HG02981 (cell line): ENCODE results near the gene ARHGEF28.
A peak's percentile ranks its signal among the peaks of the same experiment; 100 is the strongest.

Source experiments
- ATAC-seq: cut with Tn5 transposase; IDR thresholded peaks from one replicate; pipeline ENCODE4 v1.9.1; 2021; ENCODE audit warnings: mild to moderate bottlenecking, moderate library complexity; ENCODE audit not compliant: unreplicated experiment

ARHGEF28 gene

GRCh38 chr5:73692166-73692640 is 66.2 kb downstream of the ARHGEF28 start:
- no peak for ATAC-seq

- ATAC-seq: no peak
These were observed 67.0 kb downstream of the ARHGEF28 start for GRCh38 chr5:73692981-73693380.

GRCh38 chr5:73693573-73694061 is 67.6 kb downstream of the ARHGEF28 start:
- peak; percentile 16 for ATAC-seq

DNA sequence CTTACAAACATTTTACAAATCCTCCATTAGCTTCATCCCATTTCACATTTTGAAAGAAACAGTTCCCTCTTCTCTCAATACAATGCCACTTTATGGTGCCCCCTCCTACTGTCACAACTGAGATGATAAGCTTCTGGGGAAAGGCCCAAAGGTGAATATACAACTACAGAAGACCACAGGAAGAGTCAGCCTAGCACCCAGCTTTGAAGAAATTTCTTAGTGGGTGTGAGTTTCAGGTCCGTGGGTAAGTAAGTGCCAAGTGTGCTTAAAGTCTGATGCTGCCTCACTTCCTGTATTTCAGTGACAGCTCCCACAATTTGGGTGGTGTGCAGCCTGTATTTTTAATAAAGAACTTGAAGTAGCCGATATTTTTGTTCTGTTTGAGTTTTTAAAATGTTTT is 68.1 kb downstream of the ARHGEF28 start:
- peak; percentile 72 for ATAC-seq

DNA sequence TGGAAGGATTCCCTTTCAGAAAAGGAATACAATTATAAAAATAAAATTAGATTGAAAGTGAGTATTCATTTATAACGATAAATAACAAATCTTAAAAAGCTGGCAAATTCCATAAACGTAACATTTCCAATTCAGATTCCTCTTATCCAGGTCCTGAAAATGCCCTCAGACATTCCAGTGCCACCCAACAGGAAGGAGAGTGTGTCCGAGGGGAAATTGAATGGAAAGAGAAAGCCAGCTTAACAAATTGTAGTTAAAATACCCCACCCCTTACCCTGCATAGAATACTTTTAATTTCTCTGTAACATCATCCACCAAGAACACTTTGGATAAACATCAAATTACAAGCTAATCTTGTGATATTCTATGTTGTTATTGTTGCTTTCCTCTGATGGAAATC is 72.0 kb downstream of the ARHGEF28 start:
- no peak for ATAC-seq

DNA sequence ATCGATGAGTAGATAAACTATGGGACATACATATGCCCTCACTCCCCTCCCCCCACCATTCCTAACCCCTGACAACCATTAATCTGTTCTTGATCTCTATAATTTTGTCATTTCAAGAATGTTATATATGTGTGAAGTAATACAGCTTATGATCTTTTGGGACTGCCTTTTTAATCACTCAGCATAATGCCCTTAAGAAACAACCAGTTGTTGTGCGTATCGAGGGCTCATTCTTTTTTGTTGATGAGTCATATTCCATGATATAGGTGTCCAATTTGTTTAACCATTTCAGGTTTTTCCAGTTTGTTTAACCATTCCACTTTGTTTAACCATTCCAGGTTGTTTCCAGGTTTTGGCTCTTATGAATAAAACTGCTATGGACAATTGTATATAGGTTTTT is 75.6 kb downstream of the ARHGEF28 start:
- no peak for ATAC-seq

GRCh38 chr5:73702534-73702933 is 76.5 kb downstream of the ARHGEF28 start:
- no peak for ATAC-seq

DNA sequence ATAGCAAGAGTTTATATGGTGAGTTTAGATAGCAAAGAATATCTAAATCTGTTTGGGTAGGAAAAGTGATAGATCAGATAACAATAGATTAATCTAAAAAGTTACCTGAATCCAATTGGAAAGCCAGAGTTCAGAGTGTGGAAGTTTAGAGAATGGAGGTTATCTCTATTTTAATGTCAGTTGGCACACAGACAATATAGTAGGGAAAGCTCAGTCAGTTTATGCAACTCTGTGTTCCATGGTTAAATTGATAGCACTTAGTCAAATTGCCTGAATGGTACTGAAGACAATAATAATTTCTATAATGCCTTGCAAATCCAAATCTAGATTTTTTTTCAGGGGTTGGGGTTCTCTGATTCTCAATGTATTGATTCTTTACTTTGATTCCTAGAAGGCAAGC is 77.0 kb downstream of the ARHGEF28 start:
- no peak for ATAC-seq

DNA sequence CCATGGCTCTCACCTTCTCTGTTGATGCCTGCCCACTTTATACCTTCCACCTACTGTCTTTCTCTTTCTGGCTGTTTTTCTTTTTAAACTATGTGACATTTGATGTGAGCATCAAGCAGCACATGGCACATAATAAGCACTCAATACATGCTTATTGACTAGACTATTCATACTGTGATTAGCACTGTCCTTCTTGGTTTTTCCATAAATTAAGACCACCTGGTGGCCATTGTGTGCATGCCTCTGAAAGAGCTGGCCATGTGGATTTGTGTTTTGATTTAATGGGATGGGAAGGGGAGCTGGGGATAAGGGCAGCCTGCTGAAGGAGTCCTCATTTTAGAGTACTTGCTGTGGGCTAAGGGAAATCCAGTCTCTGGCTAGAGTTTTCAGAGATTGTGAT is 79.4 kb downstream of the ARHGEF28 start:
- no peak for ATAC-seq

DNA sequence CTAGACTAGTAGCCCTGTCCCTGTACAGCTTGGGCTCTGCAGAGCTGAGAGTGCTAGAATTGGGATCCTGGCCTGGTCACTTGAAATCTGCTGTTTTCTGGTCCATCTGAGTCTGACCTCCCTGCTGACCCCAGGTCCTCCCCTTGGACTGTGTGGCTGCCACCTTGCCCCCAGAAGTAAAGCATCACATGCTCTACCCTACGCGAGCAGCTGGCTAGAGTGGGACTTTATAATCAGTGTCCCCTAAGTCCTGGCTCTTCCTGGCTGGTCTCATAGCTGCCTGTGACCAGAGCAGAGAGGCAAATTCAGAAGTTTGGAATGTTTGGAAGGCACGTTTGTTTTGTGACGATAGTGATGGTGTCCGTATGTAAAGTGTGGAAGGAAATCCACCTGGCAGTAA is 81.0 kb downstream of the ARHGEF28 start:
- no peak for ATAC-seq

GRCh38 chr5:73709536-73710129 is 83.6 kb downstream of the ARHGEF28 start:
- ATAC-seq: no peak

DNA sequence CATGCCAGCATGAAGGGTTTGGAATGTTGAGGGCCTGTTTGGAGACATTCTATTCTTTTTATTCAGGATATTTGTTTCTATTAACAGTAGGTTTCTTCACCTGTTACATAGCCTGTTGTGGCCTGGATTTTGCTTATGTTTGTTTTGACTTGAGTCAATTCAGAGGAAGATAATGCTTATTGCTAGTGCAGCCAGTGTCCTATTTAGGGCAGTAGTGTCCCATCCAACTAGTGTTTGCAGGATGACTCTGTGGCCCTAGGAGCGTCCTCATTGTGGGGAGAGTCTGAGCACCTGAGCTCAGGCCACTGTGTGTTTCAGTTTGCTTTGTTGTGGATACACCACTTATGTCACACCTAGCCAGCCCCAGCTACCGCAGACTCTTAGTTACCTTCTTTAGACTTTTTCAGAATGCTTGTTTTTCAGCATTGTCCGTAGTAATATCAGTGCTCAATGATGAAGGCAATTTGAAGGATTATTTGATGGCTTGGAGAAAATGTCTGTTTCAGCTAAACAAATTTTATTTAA is 90.3 kb downstream of the ARHGEF28 start:
- ATAC-seq: no peak

GRCh38 chr5:73718762-73719161 is 92.8 kb downstream of the ARHGEF28 start:
- no peak for ATAC-seq

DNA sequence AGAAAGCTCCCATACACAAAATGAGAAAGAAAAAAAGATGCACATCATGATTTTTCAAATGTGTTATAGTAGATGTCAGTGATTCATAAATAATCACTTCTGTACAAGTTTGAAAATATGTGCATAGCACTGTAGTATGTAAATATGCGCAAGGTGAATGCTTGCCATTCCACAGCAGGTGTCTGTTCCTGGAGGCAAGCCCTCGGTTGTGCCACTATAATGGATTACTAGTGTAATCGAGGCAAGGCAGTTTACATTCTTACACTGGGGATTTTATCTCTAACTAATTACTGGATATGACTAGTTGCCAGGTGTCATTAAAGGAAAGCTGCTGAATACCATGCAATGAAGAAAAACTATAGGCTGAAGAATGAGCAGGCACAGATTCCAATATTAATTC is 93.6 kb downstream of the ARHGEF28 start:
- ATAC-seq: no peak

GRCh38 chr5:73722231-73722630 is 96.2 kb downstream of the ARHGEF28 start:
- no peak for ATAC-seq

DNA sequence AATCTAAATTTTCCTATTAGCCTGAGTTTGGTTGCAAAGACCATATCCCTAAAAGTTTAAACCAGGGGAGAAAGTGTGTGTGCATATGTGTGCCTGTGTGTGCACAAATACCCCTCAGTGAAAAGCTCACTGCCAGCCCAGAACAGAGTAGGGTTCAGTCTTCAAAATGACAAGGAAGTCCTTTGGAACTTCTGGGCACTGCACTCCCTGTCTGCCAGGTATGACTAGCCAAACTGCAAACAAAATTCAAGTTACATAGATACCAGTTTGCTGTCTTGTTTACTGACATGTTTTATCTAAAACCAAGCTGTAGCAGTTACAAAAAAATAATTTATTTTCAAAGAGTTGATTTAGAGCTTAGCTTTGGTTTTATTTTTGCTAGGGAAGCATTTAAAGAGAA is 100.1 kb downstream of the ARHGEF28 start:
- ATAC-seq: no peak

DNA sequence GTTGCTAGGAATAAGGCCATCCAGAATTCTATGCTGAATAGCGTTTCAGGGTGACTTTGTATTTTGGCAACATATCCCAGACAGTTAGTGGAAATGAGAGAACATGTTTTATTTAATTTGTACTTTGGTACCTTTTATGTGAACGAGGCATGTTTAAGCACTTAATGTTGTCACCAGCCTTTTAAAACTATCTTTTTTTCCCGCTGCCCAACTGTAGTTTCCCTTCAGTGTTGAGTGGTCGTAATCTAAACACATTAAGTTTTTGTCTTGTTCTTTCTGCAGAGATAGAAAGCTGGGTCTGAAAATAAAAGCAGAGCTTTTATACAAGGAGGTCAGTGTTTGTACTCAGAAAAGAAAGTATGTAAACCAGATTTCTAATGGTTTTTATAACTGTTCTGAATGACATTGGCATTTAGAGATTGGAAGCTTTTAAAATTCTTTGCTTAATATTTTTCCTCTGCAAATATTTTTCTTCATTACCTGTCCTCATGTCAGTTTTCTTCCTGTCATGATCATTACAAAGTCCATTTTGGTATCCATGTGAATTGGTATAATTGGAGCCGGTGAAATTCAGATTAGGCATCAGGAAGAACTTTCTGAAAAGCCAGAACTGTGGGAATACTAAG is 100.7 kb downstream of the ARHGEF28 start:
- ATAC-seq: no peak

DNA sequence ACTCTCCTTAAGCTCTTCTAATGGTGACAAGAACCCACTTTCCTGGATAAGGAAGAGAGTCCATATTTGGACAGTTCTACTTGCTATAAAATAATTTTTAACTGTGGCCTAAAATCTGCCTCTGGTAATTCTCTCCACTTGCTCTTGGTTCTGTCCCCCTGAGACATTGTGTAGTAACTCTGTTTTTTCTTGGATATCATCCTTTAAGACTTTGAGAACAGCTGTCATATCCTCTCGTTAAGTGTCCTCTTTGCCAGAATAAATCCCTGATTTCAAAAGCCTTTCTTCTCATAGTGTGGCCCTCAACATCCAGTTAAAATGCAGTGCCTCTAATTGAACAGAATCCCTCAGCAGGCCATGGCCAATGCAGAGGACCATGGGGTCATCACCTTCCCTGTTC is 101.5 kb downstream of the ARHGEF28 start:
- no peak for ATAC-seq

DNA sequence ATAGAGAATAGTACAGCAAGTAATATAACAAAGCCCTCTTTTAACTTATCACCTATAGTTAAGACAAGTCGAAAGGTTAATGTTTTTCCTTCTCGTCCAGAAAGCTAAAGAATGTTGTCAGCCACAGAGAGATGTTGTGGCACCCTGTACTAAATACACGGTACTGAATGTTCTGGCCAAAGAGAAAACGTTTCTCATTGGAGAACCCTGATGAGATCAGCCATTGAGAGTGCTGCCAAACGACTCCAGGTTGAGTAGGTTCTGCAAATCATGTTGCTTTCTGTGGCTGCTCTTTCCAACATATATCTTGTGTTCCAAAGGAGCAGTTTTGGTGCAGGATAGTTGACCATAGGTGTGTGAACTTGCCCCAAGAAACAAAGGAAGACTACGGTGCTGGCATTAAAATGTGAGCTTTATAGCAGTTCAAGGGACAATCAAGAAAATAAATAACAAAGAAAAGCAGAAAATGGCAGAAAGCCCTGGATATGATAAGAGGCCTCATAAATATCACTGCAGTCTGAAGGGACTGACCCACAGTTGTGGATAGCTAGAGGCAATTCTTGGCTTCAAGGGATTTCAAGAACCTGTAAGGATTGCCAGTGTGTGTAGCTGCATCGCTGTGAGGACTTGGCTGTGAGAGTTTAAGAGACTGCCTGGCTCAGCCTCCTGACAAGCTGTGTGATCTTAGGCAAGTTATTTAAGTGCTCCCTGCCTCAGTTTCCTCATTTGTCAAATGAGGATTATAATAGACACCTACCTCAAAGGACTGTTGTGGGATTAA is 102.7 kb downstream of the ARHGEF28 start:
- ATAC-seq: no peak

DNA sequence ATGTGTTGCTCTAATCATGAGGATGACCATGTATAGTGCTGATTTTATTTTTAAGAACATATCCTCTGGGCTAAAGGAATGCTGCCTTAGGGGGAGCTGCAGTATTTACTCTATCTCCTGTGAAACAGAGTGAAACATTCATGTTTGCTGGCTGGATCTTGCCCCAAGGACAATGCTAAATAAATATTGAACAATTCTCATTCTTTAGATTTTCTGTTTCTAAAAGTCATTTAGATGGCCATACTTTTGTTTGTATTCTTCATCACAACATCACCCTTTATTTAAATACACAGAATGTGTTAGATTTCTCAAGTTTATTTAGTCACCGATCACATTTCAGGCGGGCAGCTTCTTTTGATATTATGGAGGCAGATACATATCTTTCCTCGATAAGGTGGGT is 103.3 kb downstream of the ARHGEF28 start:
- no peak for ATAC-seq

GRCh38 chr5:73732045-73732444 is 106.0 kb downstream of the ARHGEF28 start:
- ATAC-seq: no peak

DNA sequence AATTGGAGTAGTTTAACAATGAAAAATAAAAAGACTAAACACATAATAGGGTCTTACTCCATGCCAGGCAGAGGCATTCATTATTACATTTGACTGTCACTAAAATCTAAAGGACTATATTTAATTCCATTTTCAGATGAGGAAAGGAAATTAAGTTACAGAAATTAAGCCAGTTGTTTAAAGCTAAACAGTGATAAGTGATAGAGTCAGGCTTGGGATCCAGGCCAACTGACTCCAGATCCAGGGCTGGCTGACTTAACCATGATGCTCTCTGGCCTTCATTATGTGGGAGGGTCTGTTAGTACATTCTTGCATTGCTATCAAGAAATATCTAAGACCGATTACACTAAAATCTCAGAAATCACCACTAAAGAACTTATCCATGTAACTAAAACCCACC is 107.2 kb downstream of the ARHGEF28 start:
- ATAC-seq: no peak
